ENCODE data around the gene C14orf132.

Gene C14orf132

GRCh38 chr14:96066976-96067375 lies 27.8 kb downstream of the C14orf132 start:
- no peak for TF ChIP-seq SIN3A (IDR thresholded peaks at IDR 0.05; ENCODE audit: borderline replicate concordance, insufficient read depth, low read length)
- TF ChIP-seq REST (IDR thresholded peaks at IDR 0.05; ENCODE audit: insufficient read depth in 1 of 2, low read depth in 2 of 2, low read length in 2 of 2), result no peak
- no peak for TF ChIP-seq TAF1 (IDR thresholded peaks at IDR 0.05; ENCODE audit: borderline replicate concordance, insufficient read depth, low read length)
- TF ChIP-seq POLR2AphosphoS5 (IDR thresholded peaks at IDR 0.05; ENCODE audit: low read depth, low read length), result no peak
- no peak for TF ChIP-seq FOXP2 (optimal IDR thresholded peaks at IDR 0.05; ENCODE audit: borderline replicate concordance, extremely low read depth, extremely low read length, insufficient read depth)

- no peak for TF ChIP-seq TAF1 (IDR thresholded peaks at IDR 0.05; ENCODE audit: borderline replicate concordance, insufficient read depth, low read length)
- no peak for TF ChIP-seq POLR2AphosphoS5 (IDR thresholded peaks at IDR 0.05; ENCODE audit: low read depth, low read length)
- no peak for TF ChIP-seq FOXP2 (optimal IDR thresholded peaks at IDR 0.05; ENCODE audit: borderline replicate concordance, extremely low read depth, extremely low read length, insufficient read depth)
- TF ChIP-seq SIN3A (IDR thresholded peaks at IDR 0.05; ENCODE audit: borderline replicate concordance, insufficient read depth, low read length), result no peak
- no peak for TF ChIP-seq REST (IDR thresholded peaks at IDR 0.05; ENCODE audit: insufficient read depth in 1 of 2, low read depth in 2 of 2, low read length in 2 of 2)
Measured at GRCh38 chr14:96067985-96068930, 29.1 kb downstream of the C14orf132 start.

- TF ChIP-seq POLR2AphosphoS5 (IDR thresholded peaks at IDR 0.05; ENCODE audit: low read depth, low read length), result no peak
- no peak for TF ChIP-seq SIN3A (IDR thresholded peaks at IDR 0.05; ENCODE audit: borderline replicate concordance, insufficient read depth, low read length)
- no peak for TF ChIP-seq FOXP2 (optimal IDR thresholded peaks at IDR 0.05; ENCODE audit: borderline replicate concordance, extremely low read depth, extremely low read length, insufficient read depth)
- TF ChIP-seq REST (IDR thresholded peaks at IDR 0.05; ENCODE audit: insufficient read depth in 1 of 2, low read depth in 2 of 2, low read length in 2 of 2), result no peak
- TF ChIP-seq TAF1 (IDR thresholded peaks at IDR 0.05; ENCODE audit: borderline replicate concordance, insufficient read depth, low read length), result no peak
Measured at GRCh38 chr14:96069421-96069820, 30.3 kb downstream of the C14orf132 start.

- TF ChIP-seq POLR2AphosphoS5 (IDR thresholded peaks at IDR 0.05; ENCODE audit: low read depth, low read length), result no peak
- no peak for TF ChIP-seq REST (IDR thresholded peaks at IDR 0.05; ENCODE audit: insufficient read depth in 1 of 2, low read depth in 2 of 2, low read length in 2 of 2)
- TF ChIP-seq TAF1 (IDR thresholded peaks at IDR 0.05; ENCODE audit: borderline replicate concordance, insufficient read depth, low read length), result no peak
- no peak for TF ChIP-seq SIN3A (IDR thresholded peaks at IDR 0.05; ENCODE audit: borderline replicate concordance, insufficient read depth, low read length)
- no peak for TF ChIP-seq FOXP2 (optimal IDR thresholded peaks at IDR 0.05; ENCODE audit: borderline replicate concordance, extremely low read depth, extremely low read length, insufficient read depth)
Measured at GRCh38 chr14:96071561-96071960, 32.4 kb downstream of the C14orf132 start.
